Body of pancreas (tissue), 4 donors: ENCODE measurements around the gene SSH2.

ENCODE experiments used
- POLR2A ChIP-seq, 3 donors: fragments of 450-650 bp; IDR thresholded peaks; one replicate each; pipeline ENCODE4 v1.6.1; 2016; ENCODE audit warnings: antibody characterized with exemption in 3 of 3, mild to moderate bottlenecking in 2 of 3
- TF ChIP-seq, protein P1 (sequence below), 7 experiments: fragments of 450-650 bp in 4 of 7; fragments of 200-600 bp in 3 of 7; sonication (generic) in 3 of 7; IDR thresholded peaks; one replicate each; pipeline ENCODE4 v1.5.1; 2016 to 2019; ENCODE audit warnings: antibody characterized with exemption in 7 of 7

DNA sequence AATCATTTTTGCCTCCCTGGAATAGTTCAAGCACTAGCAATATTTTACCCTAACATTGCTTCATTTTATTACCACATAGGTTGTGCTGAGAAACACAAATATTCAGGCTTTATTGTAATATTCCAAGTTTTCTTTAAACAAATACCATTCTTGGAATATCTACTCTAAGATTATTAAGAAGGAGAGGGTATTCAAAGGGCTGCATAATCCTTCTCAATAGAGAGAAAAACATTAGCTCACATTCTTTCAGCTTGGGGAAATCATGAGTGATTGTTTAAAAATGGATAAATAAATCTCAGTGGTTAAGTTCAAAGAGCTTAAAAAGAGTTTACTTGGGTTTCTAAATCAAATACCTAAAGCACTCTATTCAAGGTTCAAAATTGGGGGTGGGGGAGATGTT, 195.4 kb downstream of the SSH2 start:
- TF ChIP-seq POLR2A (IDR thresholded peaks at IDR 0.05), result no peak
- TF ChIP-seq, protein P1, sequence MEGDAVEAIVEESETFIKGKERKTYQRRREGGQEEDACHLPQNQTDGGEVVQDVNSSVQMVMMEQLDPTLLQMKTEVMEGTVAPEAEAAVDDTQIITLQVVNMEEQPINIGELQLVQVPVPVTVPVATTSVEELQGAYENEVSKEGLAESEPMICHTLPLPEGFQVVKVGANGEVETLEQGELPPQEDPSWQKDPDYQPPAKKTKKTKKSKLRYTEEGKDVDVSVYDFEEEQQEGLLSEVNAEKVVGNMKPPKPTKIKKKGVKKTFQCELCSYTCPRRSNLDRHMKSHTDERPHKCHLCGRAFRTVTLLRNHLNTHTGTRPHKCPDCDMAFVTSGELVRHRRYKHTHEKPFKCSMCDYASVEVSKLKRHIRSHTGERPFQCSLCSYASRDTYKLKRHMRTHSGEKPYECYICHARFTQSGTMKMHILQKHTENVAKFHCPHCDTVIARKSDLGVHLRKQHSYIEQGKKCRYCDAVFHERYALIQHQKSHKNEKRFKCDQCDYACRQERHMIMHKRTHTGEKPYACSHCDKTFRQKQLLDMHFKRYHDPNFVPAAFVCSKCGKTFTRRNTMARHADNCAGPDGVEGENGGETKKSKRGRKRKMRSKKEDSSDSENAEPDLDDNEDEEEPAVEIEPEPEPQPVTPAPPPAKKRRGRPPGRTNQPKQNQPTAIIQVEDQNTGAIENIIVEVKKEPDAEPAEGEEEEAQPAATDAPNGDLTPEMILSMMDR (IDR thresholded peaks at IDR 0.05), result no peak
